ENCODE results near the gene OR4C45. TPM values are rescaled to one million over a fixed set of nuclear protein-coding genes. Genes with fewer than 3 reads are reported as not detected.
"Not testable (repeated sequence)": the region's sequence is repeated elsewhere in the genome, so short reads cannot be mapped to it uniquely, and the experiment has no call there.

The OR4C45 gene
- not detected for total RNA-seq
- long read RNA-seq, donor 1 = 0 reads
- long read RNA-seq, donor 2 = 0 reads

DNA sequence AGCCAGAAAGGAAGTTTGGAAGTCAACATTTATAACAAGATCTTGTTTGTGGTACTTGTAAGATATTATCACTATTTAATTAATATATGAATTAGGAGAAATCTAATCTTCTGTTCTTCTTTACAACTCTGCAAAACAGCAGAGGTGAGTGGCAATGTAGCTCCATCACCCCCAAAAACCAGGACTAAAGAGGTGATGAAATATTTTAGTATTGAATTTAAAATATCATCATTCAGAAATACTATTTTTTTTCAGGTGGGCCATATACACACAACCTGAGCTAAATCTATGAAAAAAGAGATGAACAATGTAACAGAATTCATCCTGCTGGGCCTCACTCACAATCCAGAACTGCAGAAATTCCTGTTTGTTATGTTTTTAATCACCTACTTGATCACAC lies at the start of gene OR4C45:
Gene OR4C45 (plus strand): TSS at position 301 of the 400 bp plus-strand sequence.
- DNase-seq (ENCODE audit: low spot score) = no peak
- intact Hi-C loops (cut with DNase I) = no loop called here

GRCh38 chr11:49995565-49995964 lies 37.1 kb upstream of the OR4C45 start:
- no peak for DNase-seq (ENCODE audit: low spot score)
- intact Hi-C loops (cut with DNase I) = no loop called here

DNA sequence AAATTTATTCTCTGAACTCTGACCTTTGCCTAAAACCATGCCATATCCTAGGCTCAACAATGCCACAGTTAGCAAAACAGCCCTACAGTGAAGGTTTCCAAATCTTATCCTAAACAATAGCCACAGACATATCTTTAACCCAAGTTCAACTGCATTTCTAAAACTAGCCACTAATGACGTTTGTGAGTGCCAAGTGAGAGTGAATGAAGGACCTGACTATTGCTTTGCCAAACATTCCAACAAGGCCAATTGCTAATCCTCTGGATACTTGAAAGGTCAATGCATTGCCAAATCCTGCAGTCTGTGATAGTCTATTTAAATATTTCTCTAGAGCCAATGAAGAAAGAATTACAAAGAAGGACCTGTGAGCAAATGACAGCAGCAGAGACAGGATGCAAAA lies 2.5 kb upstream of the OR4C45 start:
- intact Hi-C loops (cut with DNase I) = no loop called here
- DNase-seq (ENCODE audit: low spot score) = no peak

- DNase-seq (ENCODE audit: low spot score); intact Hi-C loops (cut with DNase I): not testable (repeated sequence)
Observed at GRCh38 chr11:50036239-50036638, 3.6 kb downstream of the OR4C45 start.

- DNase-seq (ENCODE audit: low spot score) = no peak
- intact Hi-C loops (cut with DNase I) = no loop called here
Observed at GRCh38 chr11:50037251-50037650, 4.6 kb downstream of the OR4C45 start.

DNA sequence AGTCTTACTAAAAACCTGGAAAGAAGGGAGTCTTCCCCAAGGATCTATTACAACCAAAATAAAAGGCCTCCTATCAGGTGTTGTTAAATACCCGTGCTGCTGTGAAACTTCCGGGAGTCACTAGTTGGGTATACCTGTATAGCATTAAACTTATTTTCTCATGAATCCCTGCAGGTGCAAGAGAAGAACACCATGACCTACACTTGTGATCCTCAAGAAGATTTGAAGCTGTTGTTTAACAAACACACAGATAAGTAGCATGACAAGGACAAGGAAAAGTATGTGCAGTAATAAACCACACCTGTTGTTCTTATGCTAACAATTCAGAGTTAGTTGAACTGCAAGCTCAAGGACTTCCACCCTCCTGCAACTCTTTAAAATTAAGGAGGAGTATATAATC lies 12.0 kb downstream of the OR4C45 start:
- DNase-seq (ENCODE audit: low spot score) = no peak
- intact Hi-C loops (cut with DNase I) = no loop called here

GRCh38 chr11:50063056-50063455 lies 30.4 kb downstream of the OR4C45 start:
- intact Hi-C loops (cut with DNase I); DNase-seq (ENCODE audit: low spot score): not testable (repeated sequence)

DNA sequence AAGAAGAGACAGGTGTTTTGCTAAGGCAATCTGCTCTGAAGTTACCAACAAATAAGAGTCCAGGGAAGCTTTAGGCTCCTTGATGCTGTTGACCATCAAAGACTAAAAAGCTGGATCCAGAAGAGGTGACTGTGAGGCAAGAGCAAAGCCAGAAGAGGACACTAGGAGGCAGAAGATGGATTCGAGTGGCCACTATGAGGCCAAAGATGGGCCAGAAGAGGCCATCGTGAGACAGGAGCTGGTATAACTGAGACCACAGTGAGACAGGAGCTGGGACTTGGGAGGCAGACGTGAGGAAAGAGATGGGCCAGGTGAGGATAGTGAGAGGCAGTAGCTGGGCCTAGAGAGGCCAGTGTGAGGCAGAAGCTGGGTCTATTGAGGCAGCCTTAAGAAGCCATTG lies 37.7 kb downstream of the OR4C45 start:
- no peak for DNase-seq (ENCODE audit: low spot score)
- intact Hi-C loops (cut with DNase I) = no loop called here

- DNase-seq (ENCODE audit: low spot score) = no peak
- intact Hi-C loops (cut with DNase I) = no loop called here
Observed at GRCh38 chr11:50071584-50072225, 39.0 kb downstream of the OR4C45 start.

DNA sequence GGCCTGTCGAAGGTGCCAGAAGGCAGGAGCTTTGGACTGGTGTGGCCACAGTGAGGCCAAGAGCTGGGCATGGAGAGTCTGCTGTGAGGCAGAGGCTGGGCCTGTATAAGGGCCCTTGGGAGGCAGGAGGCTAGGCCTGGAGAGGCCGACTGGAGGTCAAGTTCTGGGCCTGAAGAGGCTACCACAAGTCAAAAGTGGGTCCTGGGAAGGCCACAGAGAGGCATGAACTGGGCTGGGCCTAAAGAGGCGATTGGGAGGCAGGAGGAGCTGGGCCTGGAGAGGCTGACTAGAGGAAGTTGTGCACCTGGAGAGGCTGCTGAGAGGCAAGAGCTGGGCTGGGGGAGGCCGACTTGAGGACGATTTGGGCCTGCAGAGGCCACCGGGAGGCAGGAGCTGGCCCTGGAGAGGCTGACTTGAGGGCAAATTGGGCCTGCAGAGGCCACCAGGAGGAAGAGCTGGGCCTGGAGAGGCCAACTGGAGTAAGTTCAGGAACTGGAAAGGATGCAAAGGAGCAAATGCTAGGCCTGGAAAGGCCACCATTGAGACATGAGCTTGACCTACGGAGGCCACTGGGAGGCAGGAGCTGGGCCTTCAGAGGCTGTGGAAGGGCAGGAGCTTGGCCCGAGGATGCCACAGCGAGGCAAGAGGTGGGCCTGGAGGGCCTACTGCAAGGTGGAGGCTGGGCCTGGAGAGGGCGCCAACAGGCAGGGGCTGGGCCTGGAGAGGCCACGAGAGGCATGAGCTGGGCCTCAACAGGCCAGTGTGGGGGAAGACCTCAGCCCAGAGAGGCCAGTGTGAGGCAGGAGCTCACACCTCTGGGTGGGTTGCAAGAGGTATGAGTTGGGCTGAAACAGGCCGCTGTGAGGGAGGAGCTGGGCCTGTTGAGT lies 39.8 kb downstream of the OR4C45 start:
- intact Hi-C loops (cut with DNase I) = no loop called here
- DNase-seq (ENCODE audit: low spot score) = no peak

DNA sequence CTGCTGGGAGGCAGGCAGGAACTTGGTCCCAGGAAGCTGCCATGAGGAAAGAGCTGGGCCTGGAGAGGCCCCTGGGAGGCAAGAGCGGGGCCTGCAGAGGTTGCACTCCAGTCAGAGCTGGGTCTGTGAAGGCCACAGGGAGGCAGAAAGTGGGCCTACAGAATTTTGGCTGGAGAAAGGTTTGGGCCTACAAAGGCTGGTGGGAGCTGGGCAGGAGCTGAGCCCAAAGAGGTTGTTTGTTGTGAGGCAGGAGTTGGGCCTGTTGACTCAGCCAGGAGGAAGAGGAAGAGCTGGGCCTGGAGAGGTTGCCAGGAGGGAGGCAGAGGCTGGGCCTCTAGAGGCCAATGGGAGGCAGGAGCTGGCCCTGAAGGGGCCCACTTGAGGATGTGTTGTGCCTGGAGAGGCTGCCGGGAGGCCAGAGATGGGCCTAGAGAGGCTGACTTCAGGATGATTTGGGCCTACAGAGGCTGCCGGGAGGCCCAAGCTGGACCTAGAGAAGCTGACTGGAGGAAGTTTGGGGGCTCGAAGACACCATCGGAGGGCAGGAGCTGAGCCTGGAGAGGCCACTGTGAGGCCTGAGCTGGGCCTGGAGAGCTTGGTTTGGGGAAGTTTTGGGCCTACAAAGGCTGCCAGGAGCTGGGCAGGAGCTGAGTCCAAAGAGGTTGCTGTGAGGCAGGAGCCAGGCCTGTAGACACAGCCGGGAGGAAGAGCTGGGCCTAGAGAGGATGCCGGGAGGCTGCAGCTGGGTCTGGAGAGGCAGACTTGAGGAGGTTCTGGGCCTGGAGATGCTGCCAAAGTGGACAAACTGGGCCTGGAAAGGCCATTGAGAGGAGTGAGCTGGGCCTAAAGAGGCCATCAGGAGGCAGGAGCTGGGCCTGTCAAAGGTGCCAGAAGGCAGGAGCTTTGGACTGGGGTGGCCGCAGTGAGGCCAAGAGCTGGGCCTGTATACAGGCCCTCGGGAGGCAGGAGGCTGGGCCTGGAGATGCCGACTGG lies 40.7 kb downstream of the OR4C45 start:
- no peak for DNase-seq (ENCODE audit: low spot score)
- intact Hi-C loops (cut with DNase I) = no loop called here

- no peak for DNase-seq (ENCODE audit: low spot score)
- intact Hi-C loops (cut with DNase I) = no loop called here
Observed at GRCh38 chr11:50074161-50074560, 41.5 kb downstream of the OR4C45 start.

- DNase-seq (ENCODE audit: low spot score) = no peak
- intact Hi-C loops (cut with DNase I) = no loop called here
Observed at GRCh38 chr11:50075856-50076255, 43.2 kb downstream of the OR4C45 start.

GRCh38 chr11:50077526-50077925 lies 44.9 kb downstream of the OR4C45 start:
- DNase-seq (ENCODE audit: low spot score) = no peak
- intact Hi-C loops (cut with DNase I) = no loop called here

DNA sequence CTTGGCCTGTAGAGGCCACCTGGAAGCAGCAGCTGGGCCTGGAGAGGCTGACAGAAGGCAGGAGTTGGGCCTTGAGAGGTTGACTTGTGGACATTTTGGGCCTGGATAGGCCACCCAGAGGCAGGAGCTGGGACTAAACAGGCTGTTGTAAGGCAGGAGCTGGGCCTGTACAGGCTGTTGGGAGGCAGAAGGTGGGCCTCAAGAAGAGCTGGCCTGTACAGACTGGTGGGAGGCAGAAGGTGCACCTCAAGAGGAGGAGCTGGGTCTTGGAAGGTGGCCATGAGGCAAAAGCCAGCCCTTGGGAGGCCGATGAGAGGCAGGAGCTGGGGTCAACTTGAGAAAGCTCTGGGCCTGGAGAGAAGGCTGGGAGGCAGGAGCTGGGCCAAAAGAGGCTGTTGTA lies 45.3 kb downstream of the OR4C45 start:
- no peak for DNase-seq (ENCODE audit: low spot score)
- intact Hi-C loops (cut with DNase I) = no loop called here

DNA sequence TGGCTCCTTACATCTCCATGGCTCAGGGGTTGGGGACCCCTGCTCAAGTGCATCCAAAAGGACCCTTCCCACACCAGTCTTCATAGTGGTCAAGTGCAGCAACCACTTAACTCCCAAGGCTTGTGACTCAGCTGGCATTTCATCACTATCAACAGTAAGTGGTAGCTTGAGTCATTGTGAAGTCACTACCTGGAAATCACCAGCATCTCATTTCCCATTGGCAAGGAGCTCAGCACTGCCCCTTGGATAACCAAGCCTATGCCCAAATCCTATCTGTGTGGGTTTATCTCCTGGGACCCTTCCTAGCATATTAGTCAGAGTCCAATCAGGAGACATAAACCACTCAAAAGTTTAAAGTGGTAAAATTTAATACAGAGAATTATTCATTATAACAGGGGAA lies 46.3 kb downstream of the OR4C45 start:
- intact Hi-C loops (cut with DNase I) = not testable (repeated sequence)

GRCh38 chr11:50080256-50080655 lies 47.6 kb downstream of the OR4C45 start:
- no peak for DNase-seq (ENCODE audit: low spot score)
- intact Hi-C loops (cut with DNase I) = no loop called here

More for the DNA sequence above, 46.3 kb downstream of the OR4C45 start:
- DNase-seq (ENCODE audit: low spot score) = not testable (repeated sequence)

Data from posterior vena cava (tissue), 2 donors.